HG03064 (cell line): ENCODE data around the gene DAAM2.

Experiments used
- ATAC-seq: cut with Tn5 transposase; IDR thresholded peaks from one replicate; pipeline ENCODE4 v1.9.1; 2021; ENCODE audit warnings: low read depth; ENCODE audit not compliant: unreplicated experiment

DAAM2 gene

GRCh38 chr6:39924283-39924682, 132.1 kb downstream of the DAAM2 start:
- ATAC-seq = no peak

GRCh38 chr6:39925191-39925930, 133.2 kb downstream of the DAAM2 start:
- no peak for ATAC-seq

GRCh38 chr6:39925931-39926290, 133.7 kb downstream of the DAAM2 start:
- ATAC-seq = no peak

- no peak for ATAC-seq
Observed at GRCh38 chr6:39926668-39927067, 134.5 kb downstream of the DAAM2 start.

- no peak for ATAC-seq
Observed at GRCh38 chr6:39927159-39927558, 135.0 kb downstream of the DAAM2 start.

GRCh38 chr6:39929039-39929732, 137.0 kb downstream of the DAAM2 start:
- no peak for ATAC-seq

- ATAC-seq = no peak
Observed at GRCh38 chr6:39929733-39930461, 137.7 kb downstream of the DAAM2 start.

- no peak for ATAC-seq
Observed at GRCh38 chr6:39930540-39930939, 138.4 kb downstream of the DAAM2 start.

GRCh38 chr6:39931607-39932006, 139.4 kb downstream of the DAAM2 start:
- no peak for ATAC-seq

GRCh38 chr6:39932386-39932910, 140.3 kb downstream of the DAAM2 start:
- ATAC-seq = no peak

GRCh38 chr6:39933669-39934130, 141.5 kb downstream of the DAAM2 start:
- no peak for ATAC-seq

GRCh38 chr6:39934131-39934757, 142.1 kb downstream of the DAAM2 start, which contains the start of gene MOCS1:
Gene MOCS1 (minus strand): TSS chr6:39934462. CDS start chr6:39934417, 45 bp downstream.
- no peak for ATAC-seq

- no peak for ATAC-seq
Observed at GRCh38 chr6:39935241-39935640, 143.1 kb downstream of the DAAM2 start.

- no peak for ATAC-seq
Observed at GRCh38 chr6:39936857-39937256, 144.7 kb downstream of the DAAM2 start.

- no peak for ATAC-seq
Observed at GRCh38 chr6:39937686-39938333, 145.6 kb downstream of the DAAM2 start.

- no peak for ATAC-seq
Observed at GRCh38 chr6:39938773-39939654, 146.8 kb downstream of the DAAM2 start.

GRCh38 chr6:39941138-39941537, 149.0 kb downstream of the DAAM2 start:
- no peak for ATAC-seq

- no peak for ATAC-seq
Observed at GRCh38 chr6:39941820-39942219, 149.6 kb downstream of the DAAM2 start.

GRCh38 chr6:39942903-39943580, 150.9 kb downstream of the DAAM2 start:
- ATAC-seq = no peak
